Activated CD4-positive, CD25-positive, alpha-beta regulatory T cell treated with anti-CD3 and anti-CD28 coated beads, Interleukin-2, amount 50 U/mL, for 24 hours (primary cell): ENCODE data around the gene PMPCA.

Experiments used
- ATAC-seq, 2 donors: fragments of 150-1000 bp; cut with Tn5 transposase; one replicate each; pipeline ENCODE4 v1.10.0; 2021; ENCODE audit warnings: mild to moderate bottlenecking in 1 of 2, moderate library complexity in 1 of 2

The PMPCA gene

GRCh38 chr9:136374183-136374575 is 36.3 kb upstream of the PMPCA start:
- ATAC-seq = peak in 1 of 2 donors; percentile 8

GRCh38 chr9:136375096-136375495 is 35.4 kb upstream of the PMPCA start:
- ATAC-seq = no peak

DNA sequence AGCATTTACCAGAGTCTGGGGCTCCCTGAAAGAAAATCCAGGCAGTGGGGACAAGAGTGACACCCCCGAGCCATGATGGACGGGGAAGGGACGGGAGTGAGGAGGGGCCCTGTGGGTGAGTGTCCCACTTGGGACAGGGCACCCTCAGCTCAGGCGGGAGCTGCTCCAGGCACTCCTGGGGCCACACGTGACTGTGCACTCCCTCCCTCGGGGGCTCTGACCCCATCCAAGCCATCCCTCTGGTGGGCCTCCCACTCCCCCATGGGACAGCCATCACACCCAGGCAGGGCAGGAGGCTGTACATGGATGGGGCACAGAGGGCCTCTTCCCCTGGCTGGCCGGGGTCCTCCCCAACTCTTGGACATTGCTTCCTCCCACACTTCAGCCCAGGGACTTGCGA is 34.0 kb upstream of the PMPCA start:
- ATAC-seq = no peak

GRCh38 chr9:136377341-136378169 is 32.9 kb upstream of the PMPCA start:
- ATAC-seq = no peak

DNA sequence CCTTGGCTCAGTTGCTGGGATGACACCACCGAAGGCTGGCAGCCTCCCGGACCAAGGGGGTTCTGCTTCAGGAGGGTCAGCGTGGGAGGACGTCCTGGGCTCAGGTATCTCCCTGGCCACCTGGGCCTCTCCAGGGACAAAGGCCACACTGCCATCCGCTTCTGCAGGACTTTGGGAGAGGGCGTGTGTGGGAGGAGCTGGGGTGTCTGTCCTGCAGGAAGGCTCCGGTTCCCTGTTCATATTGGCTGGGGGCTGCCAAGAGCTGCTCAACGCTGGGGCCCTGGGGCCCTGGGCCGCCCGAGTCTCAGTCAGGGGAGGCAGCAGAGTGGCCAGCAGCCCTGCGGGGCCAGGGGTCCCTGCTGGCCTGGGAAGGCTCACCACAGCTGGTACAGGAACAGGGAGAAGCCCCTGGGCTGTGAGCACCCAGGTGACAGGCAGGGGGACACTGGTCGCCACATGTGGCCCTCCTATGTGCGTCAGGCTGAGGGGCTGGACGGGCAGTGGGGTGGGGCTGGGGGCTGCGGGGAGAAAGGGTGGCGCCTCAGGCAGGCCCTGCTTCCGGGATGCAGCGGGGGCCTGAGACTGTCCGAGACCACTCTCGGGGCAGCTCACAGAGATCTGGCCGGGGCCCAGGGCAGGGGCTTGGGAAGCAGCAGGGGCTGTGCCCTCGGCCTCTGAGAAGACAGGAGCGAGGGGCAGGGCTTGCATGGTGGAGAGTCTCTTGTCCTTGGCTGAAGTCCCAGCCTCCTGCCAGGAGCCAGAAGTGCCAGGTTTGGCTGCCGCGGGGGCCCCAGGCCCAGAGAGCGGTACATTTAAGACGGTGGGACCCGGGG is 32.1 kb upstream of the PMPCA start:
- no peak for ATAC-seq

DNA sequence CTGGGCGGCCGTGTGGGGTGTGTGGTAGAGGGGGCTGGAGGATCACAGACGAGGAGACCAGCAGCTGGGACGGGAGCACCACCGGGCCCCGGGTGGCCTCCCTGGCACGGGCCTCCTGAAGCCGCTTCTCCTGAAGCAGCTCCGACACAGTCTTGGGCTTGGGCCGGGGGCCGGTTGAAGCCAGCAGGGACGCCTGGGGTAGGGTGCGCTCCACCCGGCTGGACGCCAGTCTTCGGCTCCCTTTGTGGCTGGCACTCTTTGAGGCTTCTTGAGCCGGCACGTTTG is 31.5 kb upstream of the PMPCA start:
- no peak for ATAC-seq

DNA sequence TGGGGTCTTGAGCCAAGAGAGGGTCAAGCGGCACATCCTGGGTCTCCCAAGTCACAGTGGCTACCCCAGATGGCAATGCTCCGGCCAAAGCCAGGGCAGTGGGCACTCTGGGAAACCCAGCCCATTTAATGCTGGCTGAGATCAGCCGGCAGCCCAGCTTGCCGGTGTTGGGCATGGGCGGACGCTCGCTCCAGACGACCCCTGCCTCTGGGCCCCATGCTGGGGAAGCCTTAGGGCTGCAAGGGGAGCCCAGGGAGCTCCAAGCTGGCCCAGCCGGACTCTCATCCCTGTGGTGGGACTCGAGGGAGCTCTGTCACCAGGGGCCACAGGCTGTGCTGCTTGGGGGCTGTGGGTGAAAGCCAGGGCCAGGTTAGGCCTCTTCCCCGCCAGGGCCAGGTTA is 31.1 kb upstream of the PMPCA start:
- ATAC-seq = no peak

- no peak for ATAC-seq
Observed at GRCh38 chr9:136379891-136380290, 30.6 kb upstream of the PMPCA start.

- no peak for ATAC-seq
Observed at GRCh38 chr9:136380381-136380780, 30.1 kb upstream of the PMPCA start.

GRCh38 chr9:136381311-136381710 is 29.1 kb upstream of the PMPCA start:
- ATAC-seq = no peak

- no peak for ATAC-seq
Observed at GRCh38 chr9:136381966-136382513, 28.4 kb upstream of the PMPCA start.

- no peak for ATAC-seq
Observed at GRCh38 chr9:136383436-136383835, 27.0 kb upstream of the PMPCA start.

GRCh38 chr9:136385015-136385414 is 25.4 kb upstream of the PMPCA start:
- ATAC-seq = peak; percentile 90

DNA sequence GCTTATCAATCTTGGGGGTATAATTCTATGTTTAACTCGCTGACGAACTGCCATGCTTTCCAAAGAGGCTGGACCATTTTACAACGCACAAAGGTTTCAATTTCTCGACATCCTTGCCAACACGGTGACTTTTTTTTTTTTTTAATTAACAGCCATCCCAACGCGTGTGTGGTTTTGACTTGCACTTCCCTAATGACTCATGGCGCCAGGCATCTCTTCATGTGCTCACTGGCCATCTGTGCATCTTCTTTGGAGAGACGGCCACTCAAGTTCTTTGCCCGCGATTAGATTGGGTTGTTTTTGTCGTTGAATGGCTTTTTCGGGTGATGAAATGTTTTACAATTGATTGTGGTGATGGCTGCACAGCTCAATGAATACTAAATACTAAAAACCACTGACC is 24.4 kb upstream of the PMPCA start:
- ATAC-seq = no peak

DNA sequence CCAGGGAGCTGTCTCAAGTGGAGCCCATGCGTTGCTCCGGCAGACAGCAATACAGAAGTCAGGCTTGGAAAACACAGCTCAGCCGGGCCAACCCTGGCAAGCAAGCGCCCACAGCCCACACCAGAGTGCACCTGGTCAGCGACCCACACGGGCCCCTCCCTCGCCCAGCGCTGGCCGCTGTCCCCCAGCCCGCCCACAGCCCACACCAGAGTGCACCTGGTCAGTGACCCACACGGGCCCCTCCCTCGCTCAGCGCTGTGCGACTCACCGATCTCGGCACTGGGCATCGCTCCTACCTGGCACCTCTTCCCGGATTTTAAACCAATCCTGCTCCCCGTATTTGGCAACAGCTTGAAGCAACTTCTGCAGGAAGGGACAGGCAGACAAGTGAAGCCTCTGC is 23.2 kb upstream of the PMPCA start:
- no peak for ATAC-seq

- no peak for ATAC-seq
Observed at GRCh38 chr9:136389396-136389795, 21.1 kb upstream of the PMPCA start.

GRCh38 chr9:136391737-136392537 is 18.5 kb upstream of the PMPCA start:
- ATAC-seq = no peak

DNA sequence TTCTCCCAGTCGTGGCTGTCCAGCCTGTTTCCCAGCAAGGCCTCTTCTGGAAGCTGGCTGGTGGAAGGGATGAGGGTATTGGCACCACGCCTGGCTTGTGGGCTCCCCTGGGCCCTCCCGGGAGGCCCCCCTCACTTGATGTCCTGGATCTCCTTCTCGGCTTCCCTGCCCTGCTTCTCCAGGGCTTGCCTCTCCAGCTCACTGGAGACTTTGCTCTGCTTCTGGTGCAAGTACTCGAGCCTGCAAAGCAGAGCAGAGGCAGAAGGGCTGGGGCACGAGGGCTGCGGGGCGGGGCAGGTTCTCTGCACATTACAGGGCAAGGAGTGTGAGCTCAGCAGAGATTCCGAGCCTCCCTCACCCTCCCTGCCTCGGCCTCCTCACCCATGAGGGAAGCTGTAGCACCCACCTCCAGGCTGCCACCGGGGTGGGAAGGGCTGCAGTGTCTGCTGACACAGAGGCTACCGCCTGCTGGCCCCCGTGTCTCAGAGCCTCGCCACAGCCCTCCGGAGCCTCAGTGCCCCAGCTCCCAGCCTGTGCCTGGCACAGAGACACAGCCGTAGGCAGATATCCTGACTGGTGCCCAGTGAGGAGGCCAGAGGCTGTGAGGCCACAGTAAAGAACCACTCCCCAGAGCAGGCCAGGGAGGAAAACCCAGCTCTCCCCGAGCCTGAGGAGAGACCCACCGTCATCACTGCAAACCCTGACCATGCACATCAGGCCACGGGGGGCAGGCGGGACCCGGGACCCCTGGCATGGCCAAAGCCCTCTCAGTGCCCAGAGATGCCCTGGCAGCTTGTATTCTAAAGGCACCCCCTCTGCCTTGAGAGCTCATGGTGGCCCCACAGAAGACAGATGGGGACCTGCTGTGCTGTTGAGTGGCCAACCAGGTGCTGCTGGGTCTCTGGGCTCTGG is 17.7 kb upstream of the PMPCA start:
- no peak for ATAC-seq

- no peak for ATAC-seq
Observed at GRCh38 chr9:136393531-136393930, 16.9 kb upstream of the PMPCA start.

DNA sequence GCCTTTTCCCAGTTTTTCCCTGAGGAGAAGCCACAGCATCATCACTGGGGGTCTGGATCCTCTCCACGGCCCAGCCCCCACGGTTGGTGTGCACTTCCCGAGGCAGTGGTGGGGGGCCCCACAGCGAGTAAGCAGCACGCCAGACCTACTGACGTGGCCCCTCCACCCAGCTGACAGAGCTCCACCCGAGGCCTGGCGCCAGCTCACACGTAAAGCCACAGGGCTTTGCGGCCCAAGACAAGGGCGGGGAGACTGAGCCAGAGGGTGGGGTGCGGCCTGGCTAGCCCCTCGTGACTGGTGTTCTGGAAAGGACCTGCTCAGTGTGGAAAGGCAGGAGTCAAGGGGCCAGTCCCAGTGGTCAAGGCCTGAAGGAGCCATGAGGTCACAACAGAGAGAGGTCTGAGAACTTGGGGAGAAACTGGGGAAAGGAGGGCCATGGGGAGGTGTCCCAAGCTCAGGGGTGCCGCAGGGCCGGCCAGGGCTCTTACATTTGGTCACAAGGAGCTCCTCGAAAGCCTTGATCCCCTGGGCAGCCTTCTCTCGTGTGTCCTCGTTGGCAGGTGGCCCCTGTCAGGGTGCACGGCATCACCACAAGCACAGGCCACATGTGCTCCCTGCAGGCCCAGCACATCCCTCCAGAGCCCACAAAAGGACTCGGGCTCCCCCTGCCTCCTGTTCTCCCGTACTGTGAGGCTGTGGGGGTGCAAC is 16.0 kb upstream of the PMPCA start:
- no peak for ATAC-seq

DNA sequence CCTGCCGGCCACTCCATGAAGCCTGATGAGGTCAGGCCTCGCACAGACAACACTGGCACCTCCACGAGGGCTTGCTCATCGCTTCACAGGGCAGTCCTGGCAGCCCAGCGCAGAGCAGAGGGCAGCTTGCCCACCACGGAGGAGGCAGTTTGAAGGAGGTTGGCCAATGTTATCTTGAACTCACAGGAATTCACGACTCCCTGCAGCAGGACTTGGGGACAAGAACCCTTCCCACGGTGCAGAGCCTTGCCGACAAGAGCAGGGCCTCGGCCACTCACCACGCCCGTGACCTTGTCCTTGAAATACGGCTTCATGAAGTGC is 15.5 kb upstream of the PMPCA start:
- ATAC-seq = no peak
